GM04503 (cell line): ENCODE results near the gene GPHA2.

Experiments used
- DNase-seq: peaks from one replicate; pipeline ENCODE4 v3.0.0-alpha.2; 2012; ENCODE audit warnings: low read depth

GPHA2 gene

GRCh38 chr11:64891215-64891848, 44.4 kb downstream of the GPHA2 start:
- no peak for DNase-seq

GRCh38 chr11:64890522-64890939, 45.2 kb downstream of the GPHA2 start:
- DNase-seq: no peak

- DNase-seq: no peak
Measured at GRCh38 chr11:64888729-64889511, 46.8 kb downstream of the GPHA2 start.

GRCh38 chr11:64888406-64888728, 47.3 kb downstream of the GPHA2 start:
- no peak for DNase-seq

GRCh38 chr11:64887757-64888405, 47.8 kb downstream of the GPHA2 start:
- DNase-seq: no peak

- no peak for DNase-seq
Measured at GRCh38 chr11:64887234-64887756, 48.4 kb downstream of the GPHA2 start.

GRCh38 chr11:64885367-64886286, 50.1 kb downstream of the GPHA2 start:
- DNase-seq: no peak
